HepG2 (cell line): Measurements from ENCODE around the gene SPRED2. TPM values are rescaled to one million over a fixed set of nuclear protein-coding genes. Genes with fewer than 3 reads are reported as not detected.

Source experiments
- CEBPB ChIP-seq: IDR thresholded peaks from 2 replicates; pipeline ENCODE4 v1.6.1; 2011; ENCODE audit warnings: low read depth, low read length, improper control_type of control experiment, borderline replicate concordance
- CSRNP1 ChIP-seq: sonication (generic); formaldehyde crosslinking; IDR thresholded peaks from 2 replicates; pipeline ENCODE4 v1.8.1; 2023; ENCODE audit warnings: mild to moderate bottlenecking, missing genetic modification reagents
- ELF4 ChIP-seq: sonication (generic); formaldehyde crosslinking; IDR thresholded peaks from 2 replicates; pipeline ENCODE4 v1.5.0; 2020; ENCODE audit warnings: missing genetic modification reagents, mild to moderate bottlenecking, moderate library complexity, borderline replicate concordance
- HOXD1 ChIP-seq: sonication (generic); formaldehyde crosslinking; IDR thresholded peaks from 2 replicates; pipeline ENCODE4 v1.5.0; 2020; ENCODE audit warnings: missing genetic modification reagents
- KLF11 ChIP-seq: IDR thresholded peaks from 2 replicates; pipeline ENCODE4 v1.6.1; 2016; ENCODE audit warnings: missing compliant biosample characterization
- SOX13 ChIP-seq, 3 experiments: fragments of 450-650 bp in 1 of 3; sonication (generic) in 1 of 3; formaldehyde crosslinking in 1 of 3; IDR thresholded peaks in 2 of 3; conservative IDR thresholded peaks in 1 of 3; 2 replicates each; pipeline versions ENCODE4 v1.5.0 to v1.6.1; 2016 to 2020; ENCODE audit warnings: antibody characterized with exemption in 1 of 3, mild to moderate bottlenecking in 1 of 3, missing compliant biosample characterization in 1 of 3, missing genetic modification reagents in 1 of 3, moderate library complexity in 1 of 3
- SRY ChIP-seq: sonication (generic); formaldehyde crosslinking; IDR thresholded peaks from 2 replicates; pipeline ENCODE4 v1.8.0; 2022; ENCODE audit warnings: mild to moderate bottlenecking, missing genetic modification reagents
- STAT5B ChIP-seq: sonication (generic); formaldehyde crosslinking; IDR thresholded peaks from 2 replicates; pipeline ENCODE4 v1.4.0; 2020; ENCODE audit warnings: missing genetic modification reagents
- TFDP2 ChIP-seq: sonication (generic); formaldehyde crosslinking; IDR thresholded peaks from 2 replicates; pipeline ENCODE4 v1.4.0; 2020; ENCODE audit warnings: missing genetic modification reagents
- TGIF2 ChIP-seq: IDR thresholded peaks from 2 replicates; pipeline ENCODE4 v1.6.1; 2016; ENCODE audit warnings: control low read depth, missing compliant biosample characterization
- ZBTB7A ChIP-seq: sonication (generic); formaldehyde crosslinking; IDR thresholded peaks from 2 replicates; pipeline ENCODE4 v1.8.0; 2022; ENCODE audit warnings: mild to moderate bottlenecking, missing genetic modification reagents
- ZIK1 ChIP-seq: sonication (generic); formaldehyde crosslinking; IDR thresholded peaks from 2 replicates; pipeline ENCODE4 v1.5.0; 2020; ENCODE audit warnings: mild to moderate bottlenecking, low read depth, missing genetic modification reagents, borderline replicate concordance
- ZNF24 ChIP-seq: fragments of 450-650 bp; IDR thresholded peaks from 2 replicates; pipeline ENCODE4 v1.6.1; 2017; ENCODE audit warnings: antibody characterized with exemption, mild to moderate bottlenecking
- ZNF446 ChIP-seq: sonication (generic); formaldehyde crosslinking; IDR thresholded peaks from 2 replicates; pipeline ENCODE4 v1.5.0; 2020; ENCODE audit warnings: mild to moderate bottlenecking, missing genetic modification reagents
- ZNF546 ChIP-seq: sonication (generic); formaldehyde crosslinking; conservative IDR thresholded peaks from 2 replicates; pipeline ENCODE4 v1.8.1; 2023; ENCODE audit warnings: mild to moderate bottlenecking, missing genetic modification reagents
- ZNF709 ChIP-seq: sonication (generic); formaldehyde crosslinking; IDR thresholded peaks from 2 replicates; pipeline ENCODE4 v1.5.0; 2020; ENCODE audit warnings: mild to moderate bottlenecking, missing genetic modification reagents
- ZSCAN31 ChIP-seq: sonication (generic); formaldehyde crosslinking; IDR thresholded peaks from 2 replicates; pipeline ENCODE4 v1.5.0; 2020; ENCODE audit warnings: low read depth, mild to moderate bottlenecking, missing genetic modification reagents
- polyA plus RNA-seq, 8 experiments: library from polyadenylated mRNA; depleted of rRNA in 3 of 8; stranded (reverse) in 7 of 8; unstranded in 1 of 8; fragments of >200 nt; fragmentation: Illumina TruSeq in 4 of 8; extraction: Trizol in 4 of 8; gene quantifications; 2 replicates each; pipeline versions ENCODE4 v1.2.1 to v1.2.3, GENCODE V29; 2011 to 2016; ENCODE audit warnings: low read depth in 4 of 8, missing spikeins in 1 of 8, mixed read lengths in 1 of 8; ENCODE audit not compliant: insufficient read depth in 1 of 8
- total RNA-seq, 5 experiments: library from RNA; depleted of rRNA; stranded (reverse); fragments of >200 nt; fragmentation: Illumina TruSeq; extraction: Trizol; gene quantifications; 2 replicates each; pipeline ENCODE4 v1.2.3, GENCODE V29; 2016; ENCODE audit warnings: low read depth in 1 of 5
- TF ChIP-seq, protein P1 (sequence below), 2 experiments: sonication (generic) in 1 of 2; formaldehyde crosslinking in 1 of 2; IDR thresholded peaks; 2 replicates each; pipeline versions ENCODE4 v1.5.1 to v1.6.1; 2011 to 2020; ENCODE audit warnings: borderline replicate concordance in 1 of 2, low read depth in 1 of 2, low read length in 1 of 2, mild to moderate bottlenecking in 1 of 2, missing genetic modification reagents in 1 of 2, moderate library complexity in 1 of 2
- TF ChIP-seq, protein P2 (sequence below): sonication (generic); formaldehyde crosslinking; conservative IDR thresholded peaks from 2 replicates; pipeline ENCODE4 v1.4.0; 2020; ENCODE audit warnings: missing genetic modification reagents
- TF ChIP-seq, protein P3 (sequence below): sonication (generic); formaldehyde crosslinking; IDR thresholded peaks from 2 replicates; pipeline ENCODE4 v1.5.0; 2020; ENCODE audit warnings: missing genetic modification reagents
- TF ChIP-seq, protein P4 (sequence below): sonication (generic); IDR thresholded peaks from 2 replicates; pipeline ENCODE4 v1.6.1; 2016; ENCODE audit warnings: low read depth, borderline replicate concordance

SPRED2 gene
- total and polyA plus RNA-seq, 2 of the 13 experiments (the other 11 are each of a cell fraction or from before 2014, with no cell fraction given): 13.0 to 37.0 TPM

GRCh38 chr2:65437392-65438135, 5.2 kb upstream of the SPRED2 start (continued):
- TF ChIP-seq, protein P1, sequence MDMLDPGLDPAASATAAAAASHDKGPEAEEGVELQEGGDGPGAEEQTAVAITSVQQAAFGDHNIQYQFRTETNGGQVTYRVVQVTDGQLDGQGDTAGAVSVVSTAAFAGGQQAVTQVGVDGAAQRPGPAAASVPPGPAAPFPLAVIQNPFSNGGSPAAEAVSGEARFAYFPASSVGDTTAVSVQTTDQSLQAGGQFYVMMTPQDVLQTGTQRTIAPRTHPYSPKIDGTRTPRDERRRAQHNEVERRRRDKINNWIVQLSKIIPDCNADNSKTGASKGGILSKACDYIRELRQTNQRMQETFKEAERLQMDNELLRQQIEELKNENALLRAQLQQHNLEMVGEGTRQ (IDR thresholded peaks at IDR 0.05; ENCODE audit: low read depth, low read length): no peak
- TF ChIP-seq, protein P1 (CRISPR knock-in tag; IDR thresholded peaks at IDR 0.05; ENCODE audit: borderline replicate concordance): no peak
- no peak for TF ChIP-seq TFDP2 (CRISPR knock-in tag)
- TF ChIP-seq ZNF446 (CRISPR knock-in tag): no peak
- peak; percentile 9; the same call in 1 of the 2 replicates for TF ChIP-seq SOX13 (IDR thresholded peaks at IDR 0.05)
- TF ChIP-seq SOX13 (CRISPR knock-in tag; conservative IDR thresholded peaks at IDR 0.05 in 1 of 2, IDR thresholded peaks at IDR 0.05 in 1 of 2): no peak
- no peak for TF ChIP-seq CSRNP1 (CRISPR knock-in tag)
- no peak for TF ChIP-seq ELF4
- TF ChIP-seq ZNF24: no peak
- TF ChIP-seq, protein P2, sequence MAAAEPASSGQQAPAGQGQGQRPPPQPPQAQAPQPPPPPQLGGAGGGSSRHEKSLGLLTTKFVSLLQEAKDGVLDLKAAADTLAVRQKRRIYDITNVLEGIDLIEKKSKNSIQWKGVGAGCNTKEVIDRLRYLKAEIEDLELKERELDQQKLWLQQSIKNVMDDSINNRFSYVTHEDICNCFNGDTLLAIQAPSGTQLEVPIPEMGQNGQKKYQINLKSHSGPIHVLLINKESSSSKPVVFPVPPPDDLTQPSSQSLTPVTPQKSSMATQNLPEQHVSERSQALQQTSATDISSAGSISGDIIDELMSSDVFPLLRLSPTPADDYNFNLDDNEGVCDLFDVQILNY (CRISPR knock-in tag): no peak
- TF ChIP-seq STAT5B (CRISPR knock-in tag): no peak
- TF ChIP-seq ZSCAN31: no peak
- TF ChIP-seq, protein P3, sequence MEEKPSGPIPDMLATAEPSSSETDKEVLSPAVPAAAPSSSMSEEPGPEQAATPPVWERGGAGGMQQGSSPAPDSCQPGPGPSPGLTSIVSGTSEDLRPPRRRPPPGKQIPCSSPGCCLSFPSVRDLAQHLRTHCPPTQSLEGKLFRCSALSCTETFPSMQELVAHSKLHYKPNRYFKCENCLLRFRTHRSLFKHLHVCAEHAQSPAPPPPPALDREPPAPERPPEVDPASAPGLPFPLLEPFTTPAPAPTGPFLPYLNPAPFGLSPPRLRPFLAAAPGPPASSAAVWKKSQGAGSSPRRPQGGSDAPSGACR (CRISPR knock-in tag): no peak
- TF ChIP-seq ZNF709: no peak
- TF ChIP-seq, protein P4, sequence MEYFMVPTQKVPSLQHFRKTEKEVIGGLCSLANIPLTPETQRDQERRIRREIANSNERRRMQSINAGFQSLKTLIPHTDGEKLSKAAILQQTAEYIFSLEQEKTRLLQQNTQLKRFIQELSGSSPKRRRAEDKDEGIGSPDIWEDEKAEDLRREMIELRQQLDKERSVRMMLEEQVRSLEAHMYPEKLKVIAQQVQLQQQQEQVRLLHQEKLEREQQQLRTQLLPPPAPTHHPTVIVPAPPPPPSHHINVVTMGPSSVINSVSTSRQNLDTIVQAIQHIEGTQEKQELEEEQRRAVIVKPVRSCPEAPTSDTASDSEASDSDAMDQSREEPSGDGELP: peak; percentile 33; the same call in 1 of the 2 replicates
- no peak for TF ChIP-seq ZBTB7A (CRISPR knock-in tag)
- TF ChIP-seq CEBPB: no peak
- no peak for TF ChIP-seq TGIF2
- no peak for TF ChIP-seq SRY (CRISPR knock-in tag)
- no peak for TF ChIP-seq HOXD1 (CRISPR knock-in tag)
- TF ChIP-seq ZNF546 (CRISPR knock-in tag): peak; percentile 38; the same call in 1 of the 2 replicates
- TF ChIP-seq KLF11 (CRISPR knock-in tag): no peak
- TF ChIP-seq ZIK1 (CRISPR knock-in tag): no peak
